ENCODE results near the gene FAM181A. TPM values are rescaled to one million over a fixed set of nuclear protein-coding genes. Genes with fewer than 3 reads are reported as not detected.

Gene FAM181A
- total RNA-seq, 1 experiment from 2014 or later = not detected

DNA sequence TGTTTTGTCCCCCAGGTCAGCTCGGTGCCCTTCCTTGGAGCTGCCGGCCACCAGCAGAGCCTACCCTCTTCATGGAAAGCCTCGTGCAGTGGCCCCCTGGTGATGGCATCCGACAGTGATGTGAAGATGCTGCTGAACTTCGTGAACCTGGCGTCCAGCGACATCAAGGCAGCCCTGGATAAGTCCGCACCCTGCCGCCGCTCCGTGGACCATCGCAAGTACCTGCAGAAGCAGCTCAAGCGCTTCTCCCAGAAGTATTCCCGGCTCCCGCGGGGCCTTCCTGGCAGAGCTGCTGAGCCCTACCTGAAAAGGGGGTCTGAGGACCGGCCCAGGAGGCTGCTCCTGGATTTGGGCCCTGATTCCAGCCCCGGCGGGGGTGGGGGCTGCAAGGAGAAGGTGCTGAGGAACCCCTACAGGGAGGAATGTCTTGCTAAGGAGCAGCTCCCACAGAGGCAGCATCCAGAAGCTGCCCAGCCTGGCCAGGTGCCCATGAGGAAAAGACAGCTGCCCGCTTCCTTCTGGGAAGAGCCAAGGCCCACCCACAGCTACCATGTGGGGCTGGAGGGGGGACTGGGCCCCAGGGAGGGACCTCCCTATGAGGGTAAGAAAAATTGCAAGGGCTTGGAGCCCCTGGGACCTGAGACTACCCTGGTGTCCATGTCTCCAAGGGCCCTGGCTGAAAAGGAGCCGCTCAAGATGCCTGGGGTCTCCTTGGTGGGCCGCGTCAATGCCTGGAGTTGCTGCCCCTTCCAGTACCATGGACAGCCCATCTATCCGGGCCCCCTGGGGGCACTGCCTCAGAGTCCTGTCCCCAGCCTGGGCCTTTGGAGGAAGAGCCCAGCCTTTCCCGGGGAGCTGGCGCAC lies 1.3 kb downstream of the FAM181A start:
- Histone ChIP-seq H3K27ac (ENCODE audit: low read length) (no peak overlapping the region), H3K9me3 (ENCODE audit: control insufficient read depth, insufficient read depth, low read depth, low read length) (no peaks in the 10 kb centered on the region), H3K4me3 (ENCODE audit: low read depth in 2 of 2, low read length in 2 of 2) (no peak overlapping the region), H3K27me3 (ENCODE audit: control insufficient read depth, insufficient read depth, low read length) (no peaks in the 10 kb centered on the region), H3K4me1 (ENCODE audit: control insufficient read depth, insufficient read depth, low read length) (no peaks in the 10 kb centered on the region), H3K36me3 (ENCODE audit: control insufficient read depth, insufficient read depth, low read length) (no peaks in the 10 kb centered on the region)
- ChIA-PET POLR2A (no interaction called here), CTCF (no interaction called here)
- ATAC-seq = no peak
- intact Hi-C loops (cut with micrococcal nuclease; ENCODE audit: unreplicated experiment) = no loop called here
- in situ Hi-C loops (cut with HindIII; ENCODE audit: low pct_unique_long_range_greater_than_20kb, low sequenced_read_pairs) = no loop called here
- DNase-seq (ENCODE audit: low read depth, low spot score) = no peak
- TF ChIP-seq CTCF (IDR thresholded peaks at IDR 0.05) = no peak
- TF ChIP-seq SIN3A (IDR thresholded peaks at IDR 0.05; ENCODE audit: borderline replicate concordance, insufficient read depth, low read depth, low read length) = no peak
- no peak for TF ChIP-seq POLR2AphosphoS5 (IDR thresholded peaks at IDR 0.05; ENCODE audit: low read depth, low read length)
- no peak for TF ChIP-seq TCF7L2 (IDR thresholded peaks at IDR 0.05; ENCODE audit: low read depth, low read length)
- TF ChIP-seq, protein P1, sequence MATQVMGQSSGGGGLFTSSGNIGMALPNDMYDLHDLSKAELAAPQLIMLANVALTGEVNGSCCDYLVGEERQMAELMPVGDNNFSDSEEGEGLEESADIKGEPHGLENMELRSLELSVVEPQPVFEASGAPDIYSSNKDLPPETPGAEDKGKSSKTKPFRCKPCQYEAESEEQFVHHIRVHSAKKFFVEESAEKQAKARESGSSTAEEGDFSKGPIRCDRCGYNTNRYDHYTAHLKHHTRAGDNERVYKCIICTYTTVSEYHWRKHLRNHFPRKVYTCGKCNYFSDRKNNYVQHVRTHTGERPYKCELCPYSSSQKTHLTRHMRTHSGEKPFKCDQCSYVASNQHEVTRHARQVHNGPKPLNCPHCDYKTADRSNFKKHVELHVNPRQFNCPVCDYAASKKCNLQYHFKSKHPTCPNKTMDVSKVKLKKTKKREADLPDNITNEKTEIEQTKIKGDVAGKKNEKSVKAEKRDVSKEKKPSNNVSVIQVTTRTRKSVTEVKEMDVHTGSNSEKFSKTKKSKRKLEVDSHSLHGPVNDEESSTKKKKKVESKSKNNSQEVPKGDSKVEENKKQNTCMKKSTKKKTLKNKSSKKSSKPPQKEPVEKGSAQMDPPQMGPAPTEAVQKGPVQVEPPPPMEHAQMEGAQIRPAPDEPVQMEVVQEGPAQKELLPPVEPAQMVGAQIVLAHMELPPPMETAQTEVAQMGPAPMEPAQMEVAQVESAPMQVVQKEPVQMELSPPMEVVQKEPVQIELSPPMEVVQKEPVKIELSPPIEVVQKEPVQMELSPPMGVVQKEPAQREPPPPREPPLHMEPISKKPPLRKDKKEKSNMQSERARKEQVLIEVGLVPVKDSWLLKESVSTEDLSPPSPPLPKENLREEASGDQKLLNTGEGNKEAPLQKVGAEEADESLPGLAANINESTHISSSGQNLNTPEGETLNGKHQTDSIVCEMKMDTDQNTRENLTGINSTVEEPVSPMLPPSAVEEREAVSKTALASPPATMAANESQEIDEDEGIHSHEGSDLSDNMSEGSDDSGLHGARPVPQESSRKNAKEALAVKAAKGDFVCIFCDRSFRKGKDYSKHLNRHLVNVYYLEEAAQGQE (IDR thresholded peaks at IDR 0.05; ENCODE audit: insufficient read depth in 1 of 2, low read depth in 2 of 2, low read length in 1 of 2) = no peak
- BruUV-seq (replicated peaks) = no TSS peak

GRCh38 chr14:93929048-93929535 lies 1.9 kb downstream of the FAM181A start:
- DNase-seq (ENCODE audit: low read depth, low spot score) (no peak), ATAC-seq (no peak)
- in situ Hi-C loops (cut with HindIII; ENCODE audit: low pct_unique_long_range_greater_than_20kb, low sequenced_read_pairs) = no loop called here
- Histone ChIP-seq H3K27me3 (ENCODE audit: control insufficient read depth, insufficient read depth, low read length) (no peaks in the 10 kb centered on the region), H3K4me1 (ENCODE audit: control insufficient read depth, insufficient read depth, low read length) (no peaks in the 10 kb centered on the region), H3K9me3 (ENCODE audit: control insufficient read depth, insufficient read depth, low read depth, low read length) (no peaks in the 10 kb centered on the region), H3K4me3 (ENCODE audit: low read depth in 2 of 2, low read length in 2 of 2) (no peak overlapping the region), H3K27ac (ENCODE audit: low read length) (no peak overlapping the region), H3K36me3 (ENCODE audit: control insufficient read depth, insufficient read depth, low read length) (no peaks in the 10 kb centered on the region)
- no TSS peak for BruUV-seq (replicated peaks)
- no peak for TF ChIP-seq CTCF (IDR thresholded peaks at IDR 0.05)
- no peak for TF ChIP-seq SIN3A (IDR thresholded peaks at IDR 0.05; ENCODE audit: borderline replicate concordance, insufficient read depth, low read depth, low read length)
- TF ChIP-seq, protein P1 (IDR thresholded peaks at IDR 0.05; ENCODE audit: insufficient read depth in 1 of 2, low read depth in 2 of 2, low read length in 1 of 2) = no peak
- no peak for TF ChIP-seq TCF7L2 (IDR thresholded peaks at IDR 0.05; ENCODE audit: low read depth, low read length)
- no peak for TF ChIP-seq POLR2AphosphoS5 (IDR thresholded peaks at IDR 0.05; ENCODE audit: low read depth, low read length)
- CTCF ChIA-PET = no interaction called here
- POLR2A ChIA-PET = no interaction called here
- intact Hi-C loops (cut with micrococcal nuclease; ENCODE audit: unreplicated experiment) = no loop called here

All from Panc1 (cell line).